Skin epidermis (tissue), 12 donors: ENCODE data around the gene GUCY1A2.

ENCODE experiments used
- H3K27ac ChIP-seq, 21 experiments: fragments of 200-600 bp; sonication (generic) in 11 of 21; one replicate each; pipeline ENCODE4 v1.5.0; 2020; ENCODE audit warnings: mild to moderate bottlenecking in 3 of 21, inconsistent platforms in 2 of 21, moderate library complexity in 2 of 21
- H3K4me3 ChIP-seq, 7 experiments: fragments of 200-600 bp; sonication (generic) in 2 of 7; one replicate each; pipeline ENCODE4 v1.5.0; 2020; ENCODE audit warnings: inconsistent platforms in 2 of 7, mild to moderate bottlenecking in 2 of 7, moderate library complexity in 1 of 7

The GUCY1A2 gene

GRCh38 chr11:106694501-106694900 is 323.8 kb downstream of the GUCY1A2 start:
- H3K4me3 ChIP-seq = no peak overlapping the region
- H3K27ac ChIP-seq = no peak overlapping the region

GRCh38 chr11:106691807-106692365 is 326.4 kb downstream of the GUCY1A2 start:
- no peak overlapping the region for H3K27ac ChIP-seq
- no peak overlapping the region for H3K4me3 ChIP-seq

GRCh38 chr11:106690923-106691322 is 327.4 kb downstream of the GUCY1A2 start:
- Histone ChIP-seq H3K4me3 (no peak overlapping the region), H3K27ac (no peak overlapping the region)

GRCh38 chr11:106684944-106685343 is 333.3 kb downstream of the GUCY1A2 start:
- Histone ChIP-seq H3K27ac (no peak overlapping the region), H3K4me3 (no peak overlapping the region)

GRCh38 chr11:106683435-106683834 is 334.8 kb downstream of the GUCY1A2 start:
- no peak overlapping the region for H3K4me3 ChIP-seq
- no peak overlapping the region for H3K27ac ChIP-seq

GRCh38 chr11:106681435-106681834 is 336.8 kb downstream of the GUCY1A2 start:
- Histone ChIP-seq H3K4me3 (no peak overlapping the region), H3K27ac (no peak overlapping the region)

- Histone ChIP-seq H3K27ac (no peak overlapping the region), H3K4me3 (no peak overlapping the region)
Measured at GRCh38 chr11:106679581-106679980, 338.7 kb downstream of the GUCY1A2 start.

GRCh38 chr11:106679181-106679580 is 339.1 kb downstream of the GUCY1A2 start:
- Histone ChIP-seq H3K27ac (no peak overlapping the region), H3K4me3 (no peak overlapping the region)

- Histone ChIP-seq H3K27ac (no peak overlapping the region), H3K4me3 (no peak overlapping the region)
Measured at GRCh38 chr11:106670069-106670468, 348.2 kb downstream of the GUCY1A2 start.

- no peak overlapping the region for H3K4me3 ChIP-seq
- H3K27ac ChIP-seq = no peak overlapping the region
Measured at GRCh38 chr11:106668147-106668546, 350.1 kb downstream of the GUCY1A2 start.

GRCh38 chr11:106656646-106657045 is 361.6 kb downstream of the GUCY1A2 start:
- Histone ChIP-seq H3K27ac (no peak overlapping the region), H3K4me3 (no peak overlapping the region)

- no peak overlapping the region for H3K27ac ChIP-seq
- no peak overlapping the region for H3K4me3 ChIP-seq
Measured at GRCh38 chr11:106644824-106645223, 373.5 kb downstream of the GUCY1A2 start.

- Histone ChIP-seq H3K27ac (no peak overlapping the region), H3K4me3 (no peak overlapping the region)
Measured at GRCh38 chr11:106642331-106642730, 375.9 kb downstream of the GUCY1A2 start.

- H3K27ac ChIP-seq = no peak overlapping the region
- H3K4me3 ChIP-seq = no peak overlapping the region
Measured at GRCh38 chr11:106632283-106632682, 386.0 kb downstream of the GUCY1A2 start.

GRCh38 chr11:106627694-106628093 is 390.6 kb downstream of the GUCY1A2 start:
- Histone ChIP-seq H3K4me3 (no peak overlapping the region), H3K27ac (no peak overlapping the region)

GRCh38 chr11:106625566-106625965 is 392.7 kb downstream of the GUCY1A2 start:
- Histone ChIP-seq H3K27ac (no peak overlapping the region), H3K4me3 (no peak overlapping the region)

- Histone ChIP-seq H3K27ac (no peak overlapping the region), H3K4me3 (no peak overlapping the region)
Measured at GRCh38 chr11:106624377-106624776, 393.9 kb downstream of the GUCY1A2 start.
